Suprapubic skin (tissue), 4 donors: ENCODE results near the gene FSTL3.

ENCODE experiments used
- CTCF ChIP-seq, 2 donors: fragments of 200-600 bp in 1 of 2; fragments of 450-650 bp in 1 of 2; sonication (generic) in 1 of 2; IDR thresholded peaks; one replicate each; pipeline ENCODE4 v1.5.1; 2016 to 2019; ENCODE audit warnings: antibody characterized with exemption in 2 of 2, mild to moderate bottlenecking in 1 of 2, moderate library complexity in 1 of 2
- POLR2A ChIP-seq, 2 donors: fragments of 450-650 bp; IDR thresholded peaks; one replicate each; pipeline ENCODE4 v1.6.1; 2017; ENCODE audit warnings: antibody characterized with exemption in 2 of 2, mild to moderate bottlenecking in 2 of 2, moderate library complexity in 2 of 2
- POLR2AphosphoS5 ChIP-seq, 3 donors: sonication (generic); formaldehyde crosslinking; IDR thresholded peaks; one replicate each; pipeline ENCODE4 v1.6.1; 2017; ENCODE audit warnings: antibody characterized with exemption in 3 of 3

- TF ChIP-seq POLR2A (IDR thresholded peaks at IDR 0.05) = no peak
- no peak for TF ChIP-seq POLR2AphosphoS5 (IDR thresholded peaks at IDR 0.05)
- no peak for TF ChIP-seq CTCF (IDR thresholded peaks at IDR 0.05)
These were observed 26.1 kb upstream of the FSTL3 start for GRCh38 chr19:650121-650520.
